Sigmoid colon (tissue), 4 donors: Measurements from ENCODE around the gene CDKAL1.

Experiments used
- EP300 ChIP-seq, 4 donors: sonication (generic); formaldehyde crosslinking; IDR thresholded peaks; one replicate each; pipeline ENCODE4 v1.6.1; 2017; ENCODE audit warnings: antibody characterized with exemption in 4 of 4
- POLR2AphosphoS5 ChIP-seq, 4 donors: sonication (generic); formaldehyde crosslinking; IDR thresholded peaks; one replicate each; pipeline ENCODE4 v1.6.1; 2017; ENCODE audit warnings: antibody characterized with exemption in 4 of 4
- TF ChIP-seq, protein P1 (sequence below), 4 experiments: fragments of 450-650 bp in 3 of 4; fragments of 200-600 bp in 1 of 4; IDR thresholded peaks; one replicate each; pipeline ENCODE4 v1.5.1; 2016 to 2019; ENCODE audit warnings: antibody characterized with exemption in 4 of 4, mild to moderate bottlenecking in 3 of 4, moderate library complexity in 2 of 4

DNA sequence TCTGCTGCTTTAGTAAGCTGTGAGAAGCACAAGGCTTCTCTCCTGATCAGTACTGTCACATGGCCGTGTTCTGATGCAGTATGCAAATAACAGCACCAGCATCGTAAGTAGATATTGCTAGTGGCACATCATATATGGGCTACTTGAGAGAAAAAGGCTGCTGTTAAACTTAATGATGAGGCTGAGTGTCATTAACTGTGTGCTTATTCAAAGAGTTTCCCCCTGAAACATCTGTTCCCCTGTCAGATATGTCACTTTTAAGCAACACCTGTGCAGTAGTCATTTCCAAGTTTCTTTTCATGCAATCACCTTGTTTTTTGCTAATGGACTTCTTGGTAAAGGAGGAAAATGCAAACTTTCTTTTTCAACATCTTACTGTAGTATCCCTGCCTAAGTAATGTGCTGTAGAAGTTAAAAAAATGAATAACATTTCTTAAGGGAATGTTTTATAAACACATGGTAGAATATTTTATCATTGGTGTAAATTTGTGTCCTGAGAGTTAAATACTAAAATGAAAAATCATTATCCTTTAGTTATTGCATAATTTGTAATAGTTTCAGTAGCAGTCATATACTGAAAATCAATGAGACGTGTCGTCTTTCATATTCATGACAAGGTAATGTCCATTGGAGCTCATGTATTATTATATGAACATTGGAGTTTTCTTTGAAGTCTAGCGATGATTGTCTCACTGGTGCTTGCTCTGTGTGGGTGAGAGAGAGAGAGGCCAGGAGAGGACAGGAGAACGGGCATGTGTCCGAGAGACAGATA is 366.3 kb downstream of the CDKAL1 start:
- TF ChIP-seq, protein P1, sequence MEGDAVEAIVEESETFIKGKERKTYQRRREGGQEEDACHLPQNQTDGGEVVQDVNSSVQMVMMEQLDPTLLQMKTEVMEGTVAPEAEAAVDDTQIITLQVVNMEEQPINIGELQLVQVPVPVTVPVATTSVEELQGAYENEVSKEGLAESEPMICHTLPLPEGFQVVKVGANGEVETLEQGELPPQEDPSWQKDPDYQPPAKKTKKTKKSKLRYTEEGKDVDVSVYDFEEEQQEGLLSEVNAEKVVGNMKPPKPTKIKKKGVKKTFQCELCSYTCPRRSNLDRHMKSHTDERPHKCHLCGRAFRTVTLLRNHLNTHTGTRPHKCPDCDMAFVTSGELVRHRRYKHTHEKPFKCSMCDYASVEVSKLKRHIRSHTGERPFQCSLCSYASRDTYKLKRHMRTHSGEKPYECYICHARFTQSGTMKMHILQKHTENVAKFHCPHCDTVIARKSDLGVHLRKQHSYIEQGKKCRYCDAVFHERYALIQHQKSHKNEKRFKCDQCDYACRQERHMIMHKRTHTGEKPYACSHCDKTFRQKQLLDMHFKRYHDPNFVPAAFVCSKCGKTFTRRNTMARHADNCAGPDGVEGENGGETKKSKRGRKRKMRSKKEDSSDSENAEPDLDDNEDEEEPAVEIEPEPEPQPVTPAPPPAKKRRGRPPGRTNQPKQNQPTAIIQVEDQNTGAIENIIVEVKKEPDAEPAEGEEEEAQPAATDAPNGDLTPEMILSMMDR (IDR thresholded peaks at IDR 0.05): no peak
- TF ChIP-seq EP300 (IDR thresholded peaks at IDR 0.05): no peak
- no peak for TF ChIP-seq POLR2AphosphoS5 (IDR thresholded peaks at IDR 0.05)
